ENCODE measurements around the gene KRCC1.

Gene KRCC1

GRCh38 chr2:88055371-88056128 is at the start of gene KRCC1:
KRCC1 (minus strand) TSS chr2:88055783; CDS start chr2:88028563, 27,220 bp downstream.
- DNase-seq (ENCODE audit: extremely low read depth, low read depth): peak; percentile 92
- TF ChIP-seq CTCF (IDR thresholded peaks at IDR 0.05; ENCODE audit: low read depth, low read length): no peak

- no peak for TF ChIP-seq CTCF (IDR thresholded peaks at IDR 0.05; ENCODE audit: low read depth, low read length)
- no peak for DNase-seq (ENCODE audit: extremely low read depth, low read depth)
Observed at GRCh38 chr2:88100489-88100858, 44.9 kb upstream of the KRCC1 start.

- TF ChIP-seq CTCF (IDR thresholded peaks at IDR 0.05; ENCODE audit: low read depth, low read length): no peak
- no peak for DNase-seq (ENCODE audit: extremely low read depth, low read depth)
Observed at GRCh38 chr2:88099798-88100488, 44.4 kb upstream of the KRCC1 start.

GRCh38 chr2:88098558-88098900 is 42.9 kb upstream of the KRCC1 start:
- TF ChIP-seq CTCF (IDR thresholded peaks at IDR 0.05; ENCODE audit: low read depth, low read length): no peak
- no peak for DNase-seq (ENCODE audit: extremely low read depth, low read depth)

- no peak for DNase-seq (ENCODE audit: extremely low read depth, low read depth)
- TF ChIP-seq CTCF (IDR thresholded peaks at IDR 0.05; ENCODE audit: low read depth, low read length): no peak
Observed at GRCh38 chr2:88097891-88098557, 42.4 kb upstream of the KRCC1 start.

GRCh38 chr2:88097192-88097591 is 41.6 kb upstream of the KRCC1 start:
- TF ChIP-seq CTCF (IDR thresholded peaks at IDR 0.05; ENCODE audit: low read depth, low read length): no peak
- DNase-seq (ENCODE audit: extremely low read depth, low read depth): no peak

GRCh38 chr2:88096708-88097107 is 41.1 kb upstream of the KRCC1 start:
- TF ChIP-seq CTCF (IDR thresholded peaks at IDR 0.05; ENCODE audit: low read depth, low read length): no peak

More at GRCh38 chr2:88096708-88097107, 41.1 kb upstream of the KRCC1 start:
- no peak for DNase-seq (ENCODE audit: extremely low read depth, low read depth)

Data from AG09319 (cell line).